Endothelial cell (in vitro differentiated cells): ENCODE data around the gene ZNF358. TPM values are rescaled to one million over a fixed set of nuclear protein-coding genes. Genes with fewer than 3 reads are reported as not detected.
A peak's percentile ranks its signal among the peaks of the same experiment; 100 is the strongest.

Source experiments
- DNase-seq: peaks from one replicate; pipeline ENCODE4 v3.0.0; 2021; ENCODE audit warnings: low spot score
- H3K27ac Mint-ChIP-seq: one replicate; pipeline ENCODE4 v1.8.0; 2021; ENCODE audit warnings: mixed read lengths, inconsistent platforms; ENCODE audit not compliant: unreplicated experiment
- H3K27me3 Mint-ChIP-seq: one replicate; pipeline ENCODE4 v1.8.0; 2021; ENCODE audit warnings: mild to moderate bottlenecking, moderate library complexity, mixed read lengths, inconsistent platforms; ENCODE audit not compliant: unreplicated experiment
- H3K36me3 Mint-ChIP-seq: one replicate; pipeline ENCODE4 v1.8.0; 2021; ENCODE audit warnings: mild to moderate bottlenecking, low read depth, mixed read lengths, inconsistent platforms; ENCODE audit not compliant: unreplicated experiment
- H3K4me1 Mint-ChIP-seq: one replicate; pipeline ENCODE4 v1.8.0; 2021; ENCODE audit warnings: mild to moderate bottlenecking, mixed read lengths, inconsistent platforms; ENCODE audit not compliant: unreplicated experiment
- H3K4me3 Mint-ChIP-seq: one replicate; pipeline ENCODE4 v1.8.0; 2021; ENCODE audit warnings: mild to moderate bottlenecking, mixed read lengths, inconsistent platforms; ENCODE audit not compliant: unreplicated experiment
- H3K9me3 Mint-ChIP-seq: one replicate; pipeline ENCODE4 v1.8.0; 2021; ENCODE audit warnings: mixed read lengths, inconsistent platforms; ENCODE audit not compliant: unreplicated experiment
- CTCF ChIP-seq: fragments of 200-600 bp; sonication (generic); IDR thresholded peaks from one replicate; pipeline ENCODE4 v1.5.0; 2021; ENCODE audit warnings: antibody characterized with exemption; ENCODE audit not compliant: unreplicated experiment
- total RNA-seq: library from RNA; stranded (reverse); fragmentation: NEBNext Ultra II Directional; extraction: Animal tissue kit (Norgen Biotek cat#: 25700); gene quantifications from one replicate; pipeline ENCODE4 v1.2.1, GENCODE V29; 2021; ENCODE audit not compliant: unreplicated experiment

ZNF358 gene
- total RNA-seq, 1 donor from 2014 or later: 87.4 TPM

DNA sequence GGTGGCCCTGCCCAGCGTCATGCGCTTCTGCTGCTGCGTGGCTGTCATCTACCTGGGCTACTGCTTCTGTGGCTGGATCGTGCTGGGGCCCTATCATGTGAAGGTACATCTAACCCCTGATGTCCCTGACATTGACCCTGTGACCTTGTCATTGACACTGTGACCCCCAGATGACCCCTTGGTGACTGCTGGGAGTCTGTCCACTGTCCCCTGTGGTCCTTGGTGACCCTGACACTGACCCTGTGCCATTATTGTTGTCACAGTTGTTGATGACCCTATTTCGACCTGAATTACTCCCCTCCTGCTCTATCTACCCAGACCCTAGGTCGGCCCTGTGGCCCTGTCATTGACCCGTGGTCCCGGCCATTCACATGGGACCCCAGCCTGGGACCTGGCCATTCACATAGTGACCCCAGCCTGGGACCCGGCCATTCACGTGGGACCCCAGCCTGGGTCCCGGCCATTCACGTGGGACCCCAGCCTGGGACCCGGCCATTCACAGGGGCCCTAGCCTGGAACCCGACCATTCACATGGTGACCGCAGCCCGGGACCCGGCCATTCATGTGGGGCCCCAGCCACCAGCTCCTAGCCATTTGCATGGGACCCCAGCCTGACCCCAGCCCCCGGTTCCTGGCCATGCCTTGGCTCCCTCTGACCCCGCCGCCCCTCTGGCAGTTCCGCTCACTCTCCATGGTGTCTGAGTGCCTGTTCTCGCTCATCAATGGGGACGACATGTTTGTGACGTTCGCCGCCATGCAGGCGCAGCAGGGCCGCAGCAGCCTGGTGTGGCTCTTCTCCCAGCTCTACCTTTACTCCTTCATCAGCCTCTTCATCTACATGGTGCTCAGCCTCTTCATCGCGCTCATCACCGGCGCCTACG is 13.9 kb downstream of the ZNF358 start:
- Mint-ChIP-seq H3K4me3 (no peak overlapping the region), H3K4me1 (no peaks in the 10 kb centered on the region), H3K36me3 (peaks cover 11% of the 10 kb centered on the region), H3K9me3 (no peaks in the 10 kb centered on the region), H3K27ac (no peak overlapping the region), H3K27me3 (peaks cover 9% of the 10 kb centered on the region)
- DNase-seq: no peak
- no peak for TF ChIP-seq CTCF

DNA sequence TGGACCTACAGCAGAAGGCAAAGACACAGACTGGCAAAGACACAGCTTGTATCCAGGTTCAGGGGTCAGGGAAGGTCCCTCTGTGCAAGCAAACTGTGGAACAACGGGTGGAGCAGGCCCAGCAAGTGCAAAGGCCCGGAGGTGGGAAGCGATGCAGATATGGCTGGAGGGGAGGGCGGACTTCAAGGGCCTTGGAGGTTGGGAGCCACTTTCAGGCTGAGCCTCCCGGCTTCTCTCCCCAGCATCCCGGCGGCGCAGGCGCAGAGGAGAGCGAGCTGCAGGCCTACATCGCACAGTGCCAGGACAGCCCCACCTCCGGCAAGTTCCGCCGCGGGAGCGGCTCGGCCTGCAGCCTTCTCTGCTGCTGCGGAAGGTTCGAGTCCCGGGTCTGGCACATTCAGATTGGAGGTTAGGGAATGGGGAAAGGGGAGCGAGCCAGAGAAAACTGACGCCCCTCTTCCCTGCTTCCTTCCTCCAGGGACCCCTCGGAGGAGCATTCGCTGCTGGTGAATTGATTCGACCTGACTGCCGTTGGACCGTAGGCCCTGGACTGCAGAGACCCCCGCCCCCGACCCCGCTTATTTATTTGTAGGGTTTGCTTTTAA is 17.5 kb downstream of the ZNF358 start:
- no peak for TF ChIP-seq CTCF
- H3K27me3 Mint-ChIP-seq: peaks cover 7% of the 10 kb centered on the region
- no peak overlapping the region for H3K27ac Mint-ChIP-seq
- no peaks in the 10 kb centered on the region for H3K9me3 Mint-ChIP-seq
- H3K4me3 Mint-ChIP-seq: peak overlapping the region; percentile 88
- H3K36me3 Mint-ChIP-seq: peaks cover 23% of the 10 kb centered on the region
- no peak for DNase-seq
- peaks cover 4% of the 10 kb centered on the region for H3K4me1 Mint-ChIP-seq

DNA sequence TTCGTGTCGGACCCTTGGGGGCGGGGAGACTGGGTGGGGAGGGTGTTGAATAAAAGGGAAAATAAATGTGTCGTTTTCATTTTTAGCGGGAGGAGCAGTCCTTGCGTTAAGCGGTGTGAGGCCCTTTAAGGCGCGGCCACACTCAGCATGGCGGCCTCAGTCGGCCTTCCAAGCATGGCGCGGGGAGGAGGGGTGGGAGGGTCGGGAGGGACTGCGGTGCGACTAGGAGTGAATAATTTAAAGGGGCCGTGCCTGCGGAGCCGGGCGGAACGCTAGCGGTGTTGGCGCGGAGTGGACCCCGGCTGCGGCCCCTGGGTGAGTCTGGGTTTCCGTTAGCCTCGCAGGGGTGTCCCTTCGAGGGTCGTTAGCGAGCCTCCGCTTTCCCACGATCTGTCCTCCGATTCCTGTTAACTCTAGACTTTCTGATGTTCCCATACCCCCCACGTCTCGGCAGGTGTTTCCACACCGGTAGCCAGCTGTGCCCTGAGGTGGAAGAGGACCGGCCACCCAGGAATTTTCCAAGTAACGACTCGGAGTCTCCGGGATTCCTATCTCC is 18.1 kb downstream of the ZNF358 start:
- Mint-ChIP-seq H3K4me1 (peaks cover 4% of the 10 kb centered on the region), H3K9me3 (no peaks in the 10 kb centered on the region), H3K4me3 (peak overlapping the region; percentile 97), H3K27ac (peak overlapping the region; percentile 88), H3K36me3 (peaks cover 28% of the 10 kb centered on the region), H3K27me3 (peaks cover 4% of the 10 kb centered on the region)
- TF ChIP-seq CTCF: no peak
- DNase-seq: peak; percentile 69

GRCh38 chr19:7534531-7535046 is 18.7 kb downstream of the ZNF358 start:
- peak overlapping the region; percentile 97 for H3K4me3 Mint-ChIP-seq
- DNase-seq: peak; percentile 59
- H3K27ac Mint-ChIP-seq: peak overlapping the region; percentile 88
- peaks cover 27% of the 10 kb centered on the region for H3K36me3 Mint-ChIP-seq
- no peaks in the 10 kb centered on the region for H3K9me3 Mint-ChIP-seq
- peaks cover 4% of the 10 kb centered on the region for H3K27me3 Mint-ChIP-seq
- H3K4me1 Mint-ChIP-seq: peaks cover 4% of the 10 kb centered on the region
- TF ChIP-seq CTCF: no peak
